ENCODE results near the gene LRMDA.

Gene LRMDA

GRCh38 chr10:75974080-75974479 is 542.7 kb downstream of the LRMDA start:
- no peak for DNase-seq

- no peak for DNase-seq
Measured at GRCh38 chr10:75976681-75977080, 545.3 kb downstream of the LRMDA start.

GRCh38 chr10:75977139-75977538 is 545.7 kb downstream of the LRMDA start:
- no peak for DNase-seq

GRCh38 chr10:75978213-75978612 is 546.8 kb downstream of the LRMDA start:
- no peak for DNase-seq

- no peak for DNase-seq
Measured at GRCh38 chr10:75980419-75981002, 549.1 kb downstream of the LRMDA start.

- no peak for DNase-seq
Measured at GRCh38 chr10:75982611-75983369, 551.4 kb downstream of the LRMDA start.

GRCh38 chr10:75984067-75984466 is 552.6 kb downstream of the LRMDA start:
- DNase-seq, result no peak

GRCh38 chr10:75987616-75988015 is 556.2 kb downstream of the LRMDA start:
- DNase-seq, result no peak

- DNase-seq, result no peak
Measured at GRCh38 chr10:75994357-75995040, 563.1 kb downstream of the LRMDA start.

- DNase-seq, result no peak
Measured at GRCh38 chr10:75995041-75995430, 563.6 kb downstream of the LRMDA start.

GRCh38 chr10:75995720-75996119 is 564.3 kb downstream of the LRMDA start:
- DNase-seq, result no peak

- DNase-seq, result no peak
Measured at GRCh38 chr10:75999001-75999400, 567.6 kb downstream of the LRMDA start.

GRCh38 chr10:75999515-76000209 is 568.2 kb downstream of the LRMDA start:
- no peak for DNase-seq

- no peak for DNase-seq
Measured at GRCh38 chr10:76000550-76000949, 569.1 kb downstream of the LRMDA start.

- no peak for DNase-seq
Measured at GRCh38 chr10:76001019-76001418, 569.6 kb downstream of the LRMDA start.

- no peak for DNase-seq
Measured at GRCh38 chr10:76001461-76001860, 570.0 kb downstream of the LRMDA start.

GRCh38 chr10:76002262-76002854 is 570.9 kb downstream of the LRMDA start:
- DNase-seq, result no peak

- DNase-seq, result no peak
Measured at GRCh38 chr10:76007667-76008181, 576.3 kb downstream of the LRMDA start.

GRCh38 chr10:76009531-76009930 is 578.1 kb downstream of the LRMDA start:
- DNase-seq, result no peak

- DNase-seq, result no peak
Measured at GRCh38 chr10:76010703-76011102, 579.3 kb downstream of the LRMDA start.

GRCh38 chr10:76012716-76013327 is 581.4 kb downstream of the LRMDA start:
- no peak for DNase-seq

- DNase-seq, result no peak
Measured at GRCh38 chr10:76015245-76015644, 583.8 kb downstream of the LRMDA start.

All from hematopoietic multipotent progenitor cell treated with erythropoietin and hydrocortisone succinate and interleukin-3 and kit ligand, for 4 days (in vitro differentiated cells).